A172 (cell line): ENCODE results near the gene GBGT1. TPM values are rescaled to one million over a fixed set of nuclear protein-coding genes. Genes with fewer than 3 reads are reported as not detected.
"Not testable (repeated sequence)": the region's sequence is repeated elsewhere in the genome, so short reads cannot be mapped to it uniquely, and the experiment has no call there.

Experiments used
- DNase-seq: peaks from one replicate; pipeline ENCODE4 v3.0.0-alpha.2; 2015; ENCODE audit warnings: low spot score
- total RNA-seq: library from RNA; depleted of rRNA; stranded (reverse); fragments of >200 nt; shearing (Covaris generic); gene quantifications from 2 replicates; pipeline ENCODE4 v1.2.3, GENCODE V29; 2014

GBGT1 gene
- total RNA-seq, 1 experiment from 2014 or later = 3.1 TPM

- DNase-seq = no peak
These were observed 31.3 kb upstream of the GBGT1 start for GRCh38 chr9:133195029-133195428.

GRCh38 chr9:133194597-133194996 is 30.9 kb upstream of the GBGT1 start:
- DNase-seq = no peak

- DNase-seq = no peak
These were observed 28.3 kb upstream of the GBGT1 start for GRCh38 chr9:133191989-133192388.

GRCh38 chr9:133189826-133190225 is 26.1 kb upstream of the GBGT1 start:
- DNase-seq = no peak

GRCh38 chr9:133188843-133189180 is 25.1 kb upstream of the GBGT1 start:
- no peak for DNase-seq

GRCh38 chr9:133188006-133188842 is 24.5 kb upstream of the GBGT1 start:
- DNase-seq = peak; percentile 15

GRCh38 chr9:133187561-133188005 is 23.9 kb upstream of the GBGT1 start:
- no peak for DNase-seq

- no peak for DNase-seq
These were observed 23.0 kb upstream of the GBGT1 start for GRCh38 chr9:133186736-133187135.

- peak; percentile 76 for DNase-seq
These were observed 21.3 kb upstream of the GBGT1 start for GRCh38 chr9:133184971-133185370.

- no peak for DNase-seq
These were observed 18.4 kb upstream of the GBGT1 start for GRCh38 chr9:133182151-133182550.

GRCh38 chr9:133181561-133181960 is 17.8 kb upstream of the GBGT1 start:
- no peak for DNase-seq

- no peak for DNase-seq
These were observed 17.2 kb upstream of the GBGT1 start for GRCh38 chr9:133180953-133181352.

- no peak for DNase-seq
These were observed 9.3 kb upstream of the GBGT1 start for GRCh38 chr9:133173056-133173455.

- DNase-seq = no peak
These were observed 7.6 kb upstream of the GBGT1 start for GRCh38 chr9:133171161-133171961.

- no peak for DNase-seq
These were observed 7.0 kb upstream of the GBGT1 start for GRCh38 chr9:133170716-133171115.

- DNase-seq = not testable (repeated sequence)
These were observed 6.0 kb upstream of the GBGT1 start for GRCh38 chr9:133169687-133170086.

- DNase-seq = no peak
These were observed 5.4 kb upstream of the GBGT1 start for GRCh38 chr9:133169102-133169501.

- no peak for DNase-seq
These were observed 4.7 kb upstream of the GBGT1 start for GRCh38 chr9:133168432-133168831.

- DNase-seq = no peak
These were observed 4.1 kb upstream of the GBGT1 start for GRCh38 chr9:133167769-133168168.

- no peak for DNase-seq
These were observed 3.5 kb upstream of the GBGT1 start for GRCh38 chr9:133167096-133167730.

- no peak for DNase-seq
These were observed 2.7 kb upstream of the GBGT1 start for GRCh38 chr9:133166392-133166791.

- DNase-seq = no peak
These were observed 1.7 kb upstream of the GBGT1 start for GRCh38 chr9:133165452-133165730.

GRCh38 chr9:133164191-133164590 is 477 bp upstream of the GBGT1 start:
- no peak for DNase-seq
